ENCODE results near the gene OASL. TPM values are rescaled to one million over a fixed set of nuclear protein-coding genes. Genes with fewer than 3 reads are reported as not detected.

The OASL gene
- total RNA-seq, 1 experiment from 2014 or later, result 30.3 TPM

- in situ Hi-C loops (cut with HindIII; ENCODE audit: low pct_unique_long_range_greater_than_20kb, low sequenced_read_pairs), result no loop called here
- peak; percentile 51 for DNase-seq (ENCODE audit: low read depth)
Observed at GRCh38 chr12:120979220-120979861, 59.7 kb downstream of the OASL start.

GRCh38 chr12:120978296-120979219 lies 60.5 kb downstream of the OASL start, which contains the start of gene HNF1A:
Gene HNF1A (plus strand): TSS chr12:120978543. CDS start chr12:120978769, 226 bp downstream.
- in situ Hi-C loops (cut with HindIII; ENCODE audit: low pct_unique_long_range_greater_than_20kb, low sequenced_read_pairs), result no loop called here

GRCh38 chr12:120977531-120978295 lies 61.3 kb downstream of the OASL start:
- DNase-seq (ENCODE audit: low read depth), result no peak
- in situ Hi-C loops (cut with HindIII; ENCODE audit: low pct_unique_long_range_greater_than_20kb, low sequenced_read_pairs), result no loop called here

More at GRCh38 chr12:120978296-120979219, 60.5 kb downstream of the OASL start, which contains the start of gene HNF1A:
- no peak for DNase-seq (ENCODE audit: low read depth)

- in situ Hi-C loops (cut with HindIII; ENCODE audit: low pct_unique_long_range_greater_than_20kb, low sequenced_read_pairs), result no loop called here
Observed at GRCh38 chr12:120972870-120973543, 66.0 kb downstream of the OASL start.

GRCh38 chr12:120971299-120972180 lies 67.5 kb downstream of the OASL start:
- DNase-seq (ENCODE audit: low read depth), result peak; percentile 75
- in situ Hi-C loops (cut with HindIII; ENCODE audit: low pct_unique_long_range_greater_than_20kb, low sequenced_read_pairs), result no loop called here

More at GRCh38 chr12:120972870-120973543, 66.0 kb downstream of the OASL start:
- DNase-seq (ENCODE audit: low read depth), result peak; percentile 99

GRCh38 chr12:120970310-120970709 lies 68.7 kb downstream of the OASL start:
- in situ Hi-C loops (cut with HindIII; ENCODE audit: low pct_unique_long_range_greater_than_20kb, low sequenced_read_pairs), result no loop called here

More at GRCh38 chr12:120970310-120970709, 68.7 kb downstream of the OASL start:
- no peak for DNase-seq (ENCODE audit: low read depth)

Other genes with a start within 250 kb of the OASL start
- 7.4 and 13.2 TPM in 2 replicates for gene SPPL3, start 134.9 kb downstream of the OASL start, total RNA-seq (2014; rRNA removed; shearing (Covaris generic); ENCODE audit: low replicate concordance)
- 7.0 and 8.7 TPM in 2 replicates for gene HNF1A, start 60.7 kb downstream of the OASL start, total RNA-seq (2014; rRNA removed; shearing (Covaris generic); ENCODE audit: low replicate concordance)
- gene C12orf43, start 22.8 kb downstream of the OASL start, total RNA-seq (2014; rRNA removed; shearing (Covaris generic); ENCODE audit: low replicate concordance), result 29.0 and 34.3 TPM in 2 replicates
- gene P2RX7, start 93.6 kb upstream of the OASL start, total RNA-seq (2014; rRNA removed; shearing (Covaris generic); ENCODE audit: low replicate concordance), result 0.93 and 1.2 TPM in 2 replicates
- gene P2RX4, start 170.9 kb upstream of the OASL start, total RNA-seq (2014; rRNA removed; shearing (Covaris generic); ENCODE audit: low replicate concordance), result 137 and 166 TPM in 2 replicates